Measurements from ENCODE around the gene CLPTM1L. TPM values are rescaled to one million over a fixed set of nuclear protein-coding genes. Genes with fewer than 3 reads are reported as not detected.

The CLPTM1L gene
- total RNA-seq, 2 experiments from 2014 or later, result 47.2 to 47.4 TPM

DNA sequence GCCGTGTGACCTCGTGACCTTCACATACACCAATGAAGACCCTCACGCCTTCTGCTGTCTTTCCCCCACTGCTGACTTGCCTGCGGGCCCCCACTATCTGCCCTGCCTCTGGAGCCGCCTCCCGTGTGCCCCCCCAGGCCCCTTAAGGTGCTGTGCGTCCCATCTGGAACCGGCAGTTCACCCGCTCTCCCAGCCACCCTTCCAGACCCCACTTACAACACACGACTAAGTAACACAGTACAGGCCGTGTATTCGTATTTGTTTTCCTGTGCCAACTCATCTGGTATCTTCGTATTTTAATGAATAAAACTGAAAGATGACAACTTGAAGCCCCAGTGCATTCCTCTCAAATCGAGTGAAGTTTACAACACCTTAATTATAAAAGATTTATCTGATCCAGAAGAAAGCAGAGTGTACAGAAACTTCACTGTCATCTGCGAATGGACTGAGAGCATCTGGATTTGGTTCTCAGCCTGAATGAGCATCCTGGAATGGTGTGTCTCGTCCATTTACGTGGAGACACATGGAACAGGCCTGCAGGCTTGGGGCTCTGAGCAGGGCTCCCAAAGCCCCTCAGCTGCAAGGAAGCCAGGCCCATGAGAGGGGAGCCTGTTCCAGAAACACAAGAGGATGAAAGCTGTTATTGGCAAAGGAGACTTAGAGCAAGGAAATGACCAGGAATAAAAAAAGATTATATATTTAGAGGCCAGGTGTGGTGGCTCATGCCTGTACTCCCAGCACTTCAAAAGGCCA, 28.1 kb downstream of the CLPTM1L start:
- peak overlapping the region; percentile 95 for H3K27ac Mint-ChIP-seq
- peak overlapping the region; percentile 58 for H3K4me3 ChIP-seq (ENCODE audit: low read length)

DNA sequence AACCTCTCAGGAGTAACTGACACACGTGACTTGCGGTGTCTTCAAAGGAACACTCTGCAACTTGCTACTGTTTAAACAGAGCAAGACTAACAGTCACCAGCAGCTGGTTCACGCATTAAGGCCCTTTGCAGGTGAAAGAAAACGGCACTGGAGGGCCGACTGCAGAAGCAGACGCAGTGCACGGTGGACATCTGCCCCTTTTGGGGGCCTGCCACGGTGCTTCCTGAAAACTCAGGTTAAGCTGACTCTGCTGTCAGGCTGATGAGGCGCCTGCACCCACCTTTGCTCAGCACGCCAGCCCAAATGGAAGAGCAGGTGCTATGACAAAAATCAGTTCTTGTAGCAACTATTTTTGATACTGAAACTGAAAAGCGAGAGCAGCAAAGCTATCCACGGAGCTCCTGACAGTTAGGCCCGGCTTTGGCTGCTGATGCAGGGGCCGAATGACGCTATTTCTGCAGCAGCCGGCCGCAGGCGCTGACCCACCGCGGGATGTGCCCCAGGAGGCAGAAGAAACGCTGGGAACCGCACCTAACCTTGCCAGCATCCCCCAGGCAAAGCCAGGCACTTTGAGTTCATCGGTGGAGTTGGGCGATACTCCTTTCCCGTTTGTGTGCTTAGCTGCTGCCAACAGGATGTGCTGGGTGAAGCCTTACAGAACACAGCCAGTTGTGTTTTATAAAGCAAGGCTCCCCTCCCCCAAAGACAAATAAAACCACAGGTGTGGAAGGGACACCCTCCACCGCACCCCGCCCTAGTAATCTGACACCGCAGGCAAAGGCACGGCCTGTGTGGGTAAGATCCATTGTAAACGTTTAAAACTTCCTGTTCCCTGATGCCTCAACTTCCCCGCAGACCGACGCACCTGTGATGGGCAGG, 29.0 kb downstream of the CLPTM1L start:
- H3K27me3 Mint-ChIP-seq, result no peaks in the 10 kb centered on the region
- H3K4me3 ChIP-seq (ENCODE audit: low read length), result peak overlapping the region; percentile 58
- peaks cover 4 to 9% of the 10 kb centered on the region in 2 experiments for H3K9me3 ChIP-seq (ENCODE audit: control insufficient read depth in 1 of 2, insufficient read depth in 1 of 2, low read length in 2 of 2)
- TF ChIP-seq, protein P1, sequence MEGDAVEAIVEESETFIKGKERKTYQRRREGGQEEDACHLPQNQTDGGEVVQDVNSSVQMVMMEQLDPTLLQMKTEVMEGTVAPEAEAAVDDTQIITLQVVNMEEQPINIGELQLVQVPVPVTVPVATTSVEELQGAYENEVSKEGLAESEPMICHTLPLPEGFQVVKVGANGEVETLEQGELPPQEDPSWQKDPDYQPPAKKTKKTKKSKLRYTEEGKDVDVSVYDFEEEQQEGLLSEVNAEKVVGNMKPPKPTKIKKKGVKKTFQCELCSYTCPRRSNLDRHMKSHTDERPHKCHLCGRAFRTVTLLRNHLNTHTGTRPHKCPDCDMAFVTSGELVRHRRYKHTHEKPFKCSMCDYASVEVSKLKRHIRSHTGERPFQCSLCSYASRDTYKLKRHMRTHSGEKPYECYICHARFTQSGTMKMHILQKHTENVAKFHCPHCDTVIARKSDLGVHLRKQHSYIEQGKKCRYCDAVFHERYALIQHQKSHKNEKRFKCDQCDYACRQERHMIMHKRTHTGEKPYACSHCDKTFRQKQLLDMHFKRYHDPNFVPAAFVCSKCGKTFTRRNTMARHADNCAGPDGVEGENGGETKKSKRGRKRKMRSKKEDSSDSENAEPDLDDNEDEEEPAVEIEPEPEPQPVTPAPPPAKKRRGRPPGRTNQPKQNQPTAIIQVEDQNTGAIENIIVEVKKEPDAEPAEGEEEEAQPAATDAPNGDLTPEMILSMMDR (IDR thresholded peaks at IDR 0.05), result no peak
- peak overlapping the region; percentile 81 for H3K4me3 Mint-ChIP-seq
- peak overlapping the region; percentile 95 for H3K27ac Mint-ChIP-seq
- ATAC-seq (ENCODE audit: poor library complexity), result peak; percentile 66
- DNase-seq, result peak; percentile 34 to 89 (median 58)
- peaks cover 50% of the 10 kb centered on the region for H3K36me3 Mint-ChIP-seq (ENCODE audit: low read depth)
- intact Hi-C loops (cut with DNase I, micrococcal nuclease), result loop anchor here (1.0 to 10.0 kb wide), 5 partner anchors 21 to 61 kb away; partner anchors contain the start of genes CLPTM1L (in 1 of the 2) and TERT (in 1 of the 2)
- peaks cover 30% of the 10 kb centered on the region for H3K36me3 ChIP-seq (ENCODE audit: insufficient read depth, low read length)
- CTCF ChIA-PET, result no interaction called here
- H3K4me1 ChIP-seq (ENCODE audit: insufficient read depth, low read length), result peaks cover 62% of the 10 kb centered on the region
- H3K9me3 Mint-ChIP-seq, result peaks cover 6% of the 10 kb centered on the region
- peaks cover 66% of the 10 kb centered on the region for H3K4me1 Mint-ChIP-seq (ENCODE audit: low read depth)
- H3K27me3 ChIP-seq (ENCODE audit: control insufficient read depth in 1 of 2, insufficient read depth in 2 of 2, low read length in 2 of 2), result no peaks in the 10 kb centered on the region
- POLR2A ChIA-PET, result interaction anchor here (0.6 to 4.5 kb wide), 16 partner anchors 10 to 485 kb away, joined by 3 to 44 read pairs (median 5); partner anchors contain the start of genes CLPTM1L, NDUFS6 and TERT
- H3K27ac ChIP-seq (ENCODE audit: low read depth in 1 of 2, low read length in 2 of 2), result peak overlapping the region; percentile 57 to 67

More for the DNA sequence above, 28.1 kb downstream of the CLPTM1L start:
- TF ChIP-seq, protein P1 (IDR thresholded peaks at IDR 0.05), result no peak
- peak overlapping the region; percentile 81 for H3K4me3 Mint-ChIP-seq
- Histone ChIP-seq H3K4me1 (ENCODE audit: insufficient read depth, low read length) (peaks cover 57% of the 10 kb centered on the region), H3K27me3 (ENCODE audit: control insufficient read depth in 1 of 2, insufficient read depth in 2 of 2, low read length in 2 of 2) (no peaks in the 10 kb centered on the region), H3K36me3 (ENCODE audit: insufficient read depth, low read length) (peaks cover 38% of the 10 kb centered on the region), H3K9me3 (ENCODE audit: control insufficient read depth in 1 of 2, insufficient read depth in 1 of 2, low read length in 2 of 2) (peaks cover 0 to 1% of the 10 kb centered on the region in 2 experiments), H3K27ac (ENCODE audit: low read depth in 1 of 2, low read length in 2 of 2) (peak overlapping the region; percentile 57 to 67)
- ChIA-PET CTCF (no interaction called here), POLR2A (interaction anchor here (1.3 to 4.5 kb wide), 12 partner anchors 10 to 484 kb away, joined by 3 to 44 read pairs (median 9); partner anchors contain the start of genes CLPTM1L, NDUFS6 and TERT)
- peaks cover 58% of the 10 kb centered on the region for H3K36me3 Mint-ChIP-seq (ENCODE audit: low read depth)
- no peaks in the 10 kb centered on the region for H3K27me3 Mint-ChIP-seq
- DNase-seq (peak in 1 of 14 experiments; percentile 11), ATAC-seq (ENCODE audit: poor library complexity) (peak; percentile 2)
- intact Hi-C loops (cut with DNase I, micrococcal nuclease), result loop anchor here (1.0 to 10.0 kb wide), 3 partner anchors 28 to 62 kb away; partner anchors contain the start of gene CLPTM1L (in 1 of the 2)
- H3K4me1 Mint-ChIP-seq (ENCODE audit: low read depth), result peaks cover 59% of the 10 kb centered on the region
- peaks cover 2% of the 10 kb centered on the region for H3K9me3 Mint-ChIP-seq
